ENCODE measurements around the gene NAP1L1. TPM values are rescaled to one million over a fixed set of nuclear protein-coding genes. Genes with fewer than 3 reads are reported as not detected.

The NAP1L1 gene
- total RNA-seq, 1 donor from 2014 or later: 1,539 TPM

GRCh38 chr12:76075448-76075847, 9.0 kb downstream of the NAP1L1 start:
- H4K20me1 ChIP-seq (ENCODE audit: low read depth): peaks cover 100% of the 10 kb centered on the region
- TF ChIP-seq CTCF (IDR thresholded peaks at IDR 0.05) (no peak), EZH2 (IDR thresholded peaks at IDR 0.05) (no peak), EZH2phosphoT487 (IDR thresholded peaks at IDR 0.05) (no peak)
- Mint-ChIP-seq H3K27ac (no peak overlapping the region), H3K9me3 (peaks cover 69% of the 10 kb centered on the region), H3K36me3 (peaks cover 82% of the 10 kb centered on the region), H3K4me1 (no peaks in the 10 kb centered on the region), H3K4me3 (no peak overlapping the region), H3K27me3 (ENCODE audit: insufficient read depth, low read depth) (no peaks in the 10 kb centered on the region)
- H3K9me3 ChIP-seq (ENCODE audit: low read depth): no peaks in the 10 kb centered on the region
- no peak overlapping the region for H3K9ac ChIP-seq
- no peak for DNase-seq (ENCODE audit: low spot score)
- no peak overlapping the region for H3K27ac ChIP-seq
- H3K36me3 ChIP-seq: peaks cover 7% of the 10 kb centered on the region
- no peak overlapping the region for H3K4me2 ChIP-seq
- no peaks in the 10 kb centered on the region for H3K27me3 ChIP-seq
- H3F3A ChIP-seq (ENCODE audit: low read depth): no peaks in the 10 kb centered on the region
- no peaks in the 10 kb centered on the region for H3K4me1 ChIP-seq
- no peak overlapping the region for H3K4me3 ChIP-seq
- peaks cover 100% of the 10 kb centered on the region for H3K79me2 ChIP-seq (ENCODE audit: low read depth)
- no peak overlapping the region for H2AFZ ChIP-seq (replicated peaks)

GRCh38 chr12:76074701-76075336, 9.7 kb downstream of the NAP1L1 start:
- DNase-seq (ENCODE audit: low spot score): no peak
- Histone ChIP-seq H3K9me3 (ENCODE audit: low read depth) (no peaks in the 10 kb centered on the region), H3K9ac (no peak overlapping the region), H3K4me1 (no peaks in the 10 kb centered on the region), H4K20me1 (ENCODE audit: low read depth) (peaks cover 100% of the 10 kb centered on the region), H3K27me3 (no peaks in the 10 kb centered on the region), H3K4me3 (no peak overlapping the region), H3F3A (ENCODE audit: low read depth) (no peaks in the 10 kb centered on the region), H3K4me2 (no peak overlapping the region), H2AFZ (replicated peaks) (no peak overlapping the region), H3K36me3 (peaks cover 8% of the 10 kb centered on the region), H3K27ac (no peak overlapping the region), H3K79me2 (ENCODE audit: low read depth) (peaks cover 100% of the 10 kb centered on the region)
- H3K27me3 Mint-ChIP-seq (ENCODE audit: insufficient read depth, low read depth): no peaks in the 10 kb centered on the region
- no peak overlapping the region for H3K4me3 Mint-ChIP-seq
- H3K36me3 Mint-ChIP-seq: peaks cover 81% of the 10 kb centered on the region
- H3K4me1 Mint-ChIP-seq: no peaks in the 10 kb centered on the region
- no peak overlapping the region for H3K27ac Mint-ChIP-seq
- peaks cover 67% of the 10 kb centered on the region for H3K9me3 Mint-ChIP-seq
- no peak for TF ChIP-seq CTCF (IDR thresholded peaks at IDR 0.05)
- no peak for TF ChIP-seq EZH2 (IDR thresholded peaks at IDR 0.05)
- no peak for TF ChIP-seq EZH2phosphoT487 (IDR thresholded peaks at IDR 0.05)

GRCh38 chr12:76073561-76073960, 10.9 kb downstream of the NAP1L1 start:
- Mint-ChIP-seq H3K27me3 (ENCODE audit: insufficient read depth, low read depth) (no peaks in the 10 kb centered on the region), H3K4me1 (no peaks in the 10 kb centered on the region), H3K4me3 (no peak overlapping the region), H3K36me3 (peaks cover 81% of the 10 kb centered on the region), H3K9me3 (peaks cover 57% of the 10 kb centered on the region), H3K27ac (no peak overlapping the region)
- H3K27ac ChIP-seq: no peak overlapping the region
- H3K9ac ChIP-seq: no peak overlapping the region
- peaks cover 100% of the 10 kb centered on the region for H4K20me1 ChIP-seq (ENCODE audit: low read depth)
- no peaks in the 10 kb centered on the region for H3K4me1 ChIP-seq
- no peaks in the 10 kb centered on the region for H3K9me3 ChIP-seq (ENCODE audit: low read depth)
- H3K36me3 ChIP-seq: peaks cover 18% of the 10 kb centered on the region
- peaks cover 5% of the 10 kb centered on the region for H3F3A ChIP-seq (ENCODE audit: low read depth)
- no peaks in the 10 kb centered on the region for H3K27me3 ChIP-seq
- no peak for DNase-seq (ENCODE audit: low spot score)
- no peak overlapping the region for H3K4me3 ChIP-seq
- TF ChIP-seq CTCF (IDR thresholded peaks at IDR 0.05): no peak
- TF ChIP-seq EZH2 (IDR thresholded peaks at IDR 0.05): no peak
- no peak for TF ChIP-seq EZH2phosphoT487 (IDR thresholded peaks at IDR 0.05)
- no peak overlapping the region for H2AFZ ChIP-seq (replicated peaks)
- peaks cover 100% of the 10 kb centered on the region for H3K79me2 ChIP-seq (ENCODE audit: low read depth)
- no peak overlapping the region for H3K4me2 ChIP-seq
